ENCODE data around the gene RPRM. TPM values are rescaled to one million over a fixed set of nuclear protein-coding genes. Genes with fewer than 3 reads are reported as not detected.
"Not testable (repeated sequence)": the region's sequence is repeated elsewhere in the genome, so short reads cannot be mapped to it uniquely, and the experiment has no call there.

RPRM gene
- total RNA-seq: under 1 TPM in 1 of 2 donors, not detected in 1; 0.44 TPM
- long read RNA-seq: 0 reads

- peak; percentile 87 to 93 for ATAC-seq
- DNase-seq: peak; percentile 79
- intact Hi-C loops (cut with DNase I): loop anchor here in 1 of 2 donors (5.0 kb wide), 1 partner anchor 736 kb away; no protein-coding TSS in a partner anchor
Measured at GRCh38 chr2:153478289-153479261, at the start of gene RPRM. RPRM (minus strand) TSS chr2:153478762; CDS start chr2:153478565, 197 bp downstream.

DNA sequence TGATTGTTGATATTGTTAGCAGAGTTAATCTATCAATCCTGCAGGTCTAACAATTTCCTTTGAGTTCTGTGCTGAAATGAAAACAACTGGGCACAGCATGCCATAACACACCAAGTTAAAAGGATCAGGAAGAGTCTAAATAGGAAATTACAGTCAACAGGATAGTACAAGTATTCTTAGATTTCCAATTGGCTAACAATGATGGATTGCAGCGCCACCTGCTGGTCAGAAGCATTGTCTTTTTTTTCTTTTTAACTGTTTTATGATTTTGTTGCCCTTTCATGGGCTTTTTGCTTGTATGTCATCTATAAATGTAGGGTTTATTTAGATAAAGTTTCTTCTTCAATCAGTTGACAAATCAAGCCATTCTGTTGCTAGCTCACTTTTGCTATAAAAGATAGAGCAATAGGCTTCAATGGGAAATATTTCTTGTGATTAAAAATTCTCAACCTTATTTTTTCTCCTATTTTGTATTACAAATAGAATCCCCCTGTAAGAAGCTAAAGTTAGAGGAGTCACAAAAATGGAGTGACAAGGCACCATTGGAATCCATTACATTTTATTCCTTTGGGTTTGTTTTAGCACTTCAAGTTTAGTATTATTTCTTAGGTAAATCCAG, 40.8 kb upstream of the RPRM start:
- ATAC-seq (no peak), DNase-seq (peak; percentile 49)
- intact Hi-C loops (cut with DNase I): loop anchor here in 1 of 2 donors (5.0 kb wide), 1 partner anchor 1482 kb away; no protein-coding TSS in a partner anchor

GRCh38 chr2:153512331-153512730, 33.8 kb upstream of the RPRM start:
- no peak for DNase-seq
- intact Hi-C loops (cut with DNase I): no loop called here
- ATAC-seq: no peak

- DNase-seq (no peak), ATAC-seq (no peak)
- intact Hi-C loops (cut with DNase I): no loop called here
Measured at GRCh38 chr2:153510996-153511395, 32.4 kb upstream of the RPRM start.

- DNase-seq (no peak), ATAC-seq (no peak)
- intact Hi-C loops (cut with DNase I): no loop called here
Measured at GRCh38 chr2:153509133-153509532, 30.6 kb upstream of the RPRM start.

- ATAC-seq; DNase-seq; intact Hi-C loops (cut with DNase I): not testable (repeated sequence)
Measured at GRCh38 chr2:153506499-153506898, 27.9 kb upstream of the RPRM start.

GRCh38 chr2:153499439-153499838, 20.9 kb upstream of the RPRM start:
- ATAC-seq (no peak), DNase-seq (no peak)

GRCh38 chr2:153497938-153498629, 19.5 kb upstream of the RPRM start:
- ATAC-seq (no peak), DNase-seq (no peak)
- intact Hi-C loops (cut with DNase I): no loop called here

More at GRCh38 chr2:153499439-153499838, 20.9 kb upstream of the RPRM start:
- intact Hi-C loops (cut with DNase I): no loop called here

GRCh38 chr2:153495725-153496124, 17.2 kb upstream of the RPRM start:
- intact Hi-C loops (cut with DNase I): no loop called here
- ATAC-seq (no peak), DNase-seq (no peak)

- DNase-seq (no peak), ATAC-seq (no peak)
- intact Hi-C loops (cut with DNase I): no loop called here
Measured at GRCh38 chr2:153488072-153488471, 9.5 kb upstream of the RPRM start.

- no peak for DNase-seq
- no peak for ATAC-seq
- intact Hi-C loops (cut with DNase I): no loop called here
Measured at GRCh38 chr2:153487448-153487847, 8.9 kb upstream of the RPRM start.

- intact Hi-C loops (cut with DNase I): loop anchor here in 1 of 2 donors (5.0 kb wide), 1 partner anchor 737 kb away; no protein-coding TSS in a partner anchor
- DNase-seq (no peak), ATAC-seq (peak in 1 of 2 donors; percentile 8)
Measured at GRCh38 chr2:153479573-153479972, 1.0 kb upstream of the RPRM start.

- DNase-seq (no peak), ATAC-seq (no peak)
- intact Hi-C loops (cut with DNase I): loop anchor here in 1 of 2 donors (5.0 kb wide), 1 partner anchor 735 kb away; no protein-coding TSS in a partner anchor
Measured at GRCh38 chr2:153477636-153478288, 800 bp downstream of the RPRM start.

- ATAC-seq (peak in 1 of 2 donors; percentile 50), DNase-seq (peak; percentile 22)
- intact Hi-C loops (cut with DNase I): loop anchor here in 1 of 2 donors (5.0 kb wide), 1 partner anchor 735 kb away; no protein-coding TSS in a partner anchor
Measured at GRCh38 chr2:153476816-153477635, 1.5 kb downstream of the RPRM start.

GRCh38 chr2:153476491-153476815, 2.1 kb downstream of the RPRM start:
- ATAC-seq (no peak), DNase-seq (no peak)
- intact Hi-C loops (cut with DNase I): loop anchor here in 1 of 2 donors (5.0 kb wide), 1 partner anchor 734 kb away; no protein-coding TSS in a partner anchor

DNA sequence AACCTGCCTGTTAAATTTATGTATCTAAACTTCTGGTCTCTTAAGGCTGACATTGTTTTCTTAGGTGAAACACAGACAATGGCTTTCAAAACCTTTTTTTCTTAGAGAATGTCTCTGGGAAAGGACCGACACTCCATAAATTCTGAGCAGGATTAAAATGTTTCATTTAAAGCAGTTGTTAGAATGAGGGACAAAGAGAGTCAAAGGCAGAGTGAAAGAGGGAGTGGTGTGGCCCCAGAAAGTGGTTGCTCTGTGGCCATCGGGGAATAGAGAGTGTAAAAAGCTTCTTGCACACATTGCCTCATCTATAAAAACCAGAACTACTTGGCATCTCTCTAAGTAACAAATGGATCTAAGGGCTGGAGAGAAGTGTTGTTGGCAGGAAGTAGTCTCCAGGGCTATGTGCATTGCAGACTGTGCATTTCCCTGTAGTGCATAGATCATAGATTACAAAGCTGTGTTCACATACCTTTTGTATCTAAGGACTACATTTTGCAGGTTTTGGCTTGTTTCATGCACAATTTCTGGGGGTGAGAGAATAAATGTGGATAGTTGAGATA, 3.6 kb downstream of the RPRM start:
- DNase-seq (no peak), ATAC-seq (peak in 1 of 2 donors; percentile 38)
- intact Hi-C loops (cut with DNase I): loop anchor here in 1 of 2 donors (5.0 kb wide), 1 partner anchor 733 kb away; no protein-coding TSS in a partner anchor

- ATAC-seq: no peak
- intact Hi-C loops (cut with DNase I): no loop called here
Measured at GRCh38 chr2:153474407-153474806, 4.2 kb downstream of the RPRM start.

GRCh38 chr2:153470867-153471266, 7.7 kb downstream of the RPRM start:
- no peak for DNase-seq
- intact Hi-C loops (cut with DNase I): no loop called here
- no peak for ATAC-seq

More at GRCh38 chr2:153474407-153474806, 4.2 kb downstream of the RPRM start:
- no peak for DNase-seq

All from left cardiac atrium (tissue), 4 donors.